Nephron progenitor cell (in vitro differentiated cells): Measurements from ENCODE around the gene COPS4.
"Not testable (repeated sequence)": the region's sequence is repeated elsewhere in the genome, so short reads cannot be mapped to it uniquely, and the experiment has no call there.

Experiments used
- DNase-seq: peaks from one replicate; pipeline ENCODE4 v3.0.0; 2021
- H3K27ac Mint-ChIP-seq: 2 replicates; pipeline ENCODE4 v1.8.0; 2021; ENCODE audit warnings: mild to moderate bottlenecking, moderate library complexity, mixed read lengths
- H3K27me3 Mint-ChIP-seq: 2 replicates; pipeline ENCODE4 v1.8.0; 2021; ENCODE audit warnings: mild to moderate bottlenecking, low read depth, mixed read lengths; ENCODE audit not compliant: poor library complexity
- H3K36me3 Mint-ChIP-seq: 2 replicates; pipeline ENCODE4 v1.8.0; 2021; ENCODE audit warnings: low read depth, mixed read lengths
- H3K4me1 Mint-ChIP-seq: 2 replicates; pipeline ENCODE4 v1.8.0; 2021; ENCODE audit warnings: mixed read lengths
- H3K4me3 Mint-ChIP-seq: 2 replicates; pipeline ENCODE4 v1.8.0; 2021; ENCODE audit warnings: mild to moderate bottlenecking, moderate library complexity, mixed read lengths
- H3K9me3 Mint-ChIP-seq: 2 replicates; pipeline ENCODE4 v1.8.0; 2021; ENCODE audit warnings: mild to moderate bottlenecking, moderate library complexity, mixed read lengths
- TF ChIP-seq, protein P1 (sequence below): fragments of 200-600 bp; sonication (generic); IDR thresholded peaks from 2 replicates; pipeline ENCODE4 v1.5.0; 2021; ENCODE audit warnings: antibody characterized with exemption

The COPS4 gene

GRCh38 chr4:83036991-83037665 lies 2.1 kb downstream of the COPS4 start:
- Mint-ChIP-seq H3K36me3 (peaks cover 4% of the 10 kb centered on the region), H3K9me3 (no peaks in the 10 kb centered on the region), H3K27ac (no peak overlapping the region), H3K4me1 (peaks cover 18% of the 10 kb centered on the region), H3K27me3 (peaks cover 8% of the 10 kb centered on the region), H3K4me3 (peak overlapping the region; percentile 41)
- TF ChIP-seq, protein P1, sequence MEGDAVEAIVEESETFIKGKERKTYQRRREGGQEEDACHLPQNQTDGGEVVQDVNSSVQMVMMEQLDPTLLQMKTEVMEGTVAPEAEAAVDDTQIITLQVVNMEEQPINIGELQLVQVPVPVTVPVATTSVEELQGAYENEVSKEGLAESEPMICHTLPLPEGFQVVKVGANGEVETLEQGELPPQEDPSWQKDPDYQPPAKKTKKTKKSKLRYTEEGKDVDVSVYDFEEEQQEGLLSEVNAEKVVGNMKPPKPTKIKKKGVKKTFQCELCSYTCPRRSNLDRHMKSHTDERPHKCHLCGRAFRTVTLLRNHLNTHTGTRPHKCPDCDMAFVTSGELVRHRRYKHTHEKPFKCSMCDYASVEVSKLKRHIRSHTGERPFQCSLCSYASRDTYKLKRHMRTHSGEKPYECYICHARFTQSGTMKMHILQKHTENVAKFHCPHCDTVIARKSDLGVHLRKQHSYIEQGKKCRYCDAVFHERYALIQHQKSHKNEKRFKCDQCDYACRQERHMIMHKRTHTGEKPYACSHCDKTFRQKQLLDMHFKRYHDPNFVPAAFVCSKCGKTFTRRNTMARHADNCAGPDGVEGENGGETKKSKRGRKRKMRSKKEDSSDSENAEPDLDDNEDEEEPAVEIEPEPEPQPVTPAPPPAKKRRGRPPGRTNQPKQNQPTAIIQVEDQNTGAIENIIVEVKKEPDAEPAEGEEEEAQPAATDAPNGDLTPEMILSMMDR: no peak
- no peak for DNase-seq

- TF ChIP-seq, protein P1: no peak
- DNase-seq: no peak
- Mint-ChIP-seq H3K4me1 (peaks cover 18% of the 10 kb centered on the region), H3K27me3 (no peaks in the 10 kb centered on the region), H3K36me3 (peaks cover 10% of the 10 kb centered on the region), H3K9me3 (no peaks in the 10 kb centered on the region), H3K27ac (no peak overlapping the region), H3K4me3 (no peak overlapping the region)
Observed at GRCh38 chr4:83040269-83040668, 5.3 kb downstream of the COPS4 start.

DNA sequence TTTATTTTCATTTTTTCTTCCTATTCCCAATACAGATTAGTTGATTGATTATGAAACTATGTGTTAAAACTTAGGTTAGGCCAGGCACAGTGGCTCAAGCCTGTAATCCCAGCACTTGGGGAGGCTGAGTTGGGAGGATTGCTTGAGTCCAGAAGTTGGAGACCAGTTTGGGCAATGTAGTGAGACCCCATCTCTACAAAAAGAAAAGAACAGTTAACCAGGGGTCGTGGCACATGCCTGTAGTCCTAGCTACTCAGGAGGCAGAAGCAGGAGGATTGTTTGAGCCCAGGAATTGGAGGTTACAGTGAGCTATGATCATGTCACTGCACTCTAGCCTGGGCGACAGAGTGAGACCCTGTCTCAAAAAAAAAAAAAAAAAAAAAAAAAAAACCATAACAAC lies 8.2 kb downstream of the COPS4 start:
- H3K27me3 Mint-ChIP-seq, H3K4me1 Mint-ChIP-seq, H3K4me3 Mint-ChIP-seq, H3K9me3 Mint-ChIP-seq, H3K27ac Mint-ChIP-seq, DNase-seq: not testable (repeated sequence)
- H3K36me3 Mint-ChIP-seq: peaks cover 13% of the 10 kb centered on the region

DNA sequence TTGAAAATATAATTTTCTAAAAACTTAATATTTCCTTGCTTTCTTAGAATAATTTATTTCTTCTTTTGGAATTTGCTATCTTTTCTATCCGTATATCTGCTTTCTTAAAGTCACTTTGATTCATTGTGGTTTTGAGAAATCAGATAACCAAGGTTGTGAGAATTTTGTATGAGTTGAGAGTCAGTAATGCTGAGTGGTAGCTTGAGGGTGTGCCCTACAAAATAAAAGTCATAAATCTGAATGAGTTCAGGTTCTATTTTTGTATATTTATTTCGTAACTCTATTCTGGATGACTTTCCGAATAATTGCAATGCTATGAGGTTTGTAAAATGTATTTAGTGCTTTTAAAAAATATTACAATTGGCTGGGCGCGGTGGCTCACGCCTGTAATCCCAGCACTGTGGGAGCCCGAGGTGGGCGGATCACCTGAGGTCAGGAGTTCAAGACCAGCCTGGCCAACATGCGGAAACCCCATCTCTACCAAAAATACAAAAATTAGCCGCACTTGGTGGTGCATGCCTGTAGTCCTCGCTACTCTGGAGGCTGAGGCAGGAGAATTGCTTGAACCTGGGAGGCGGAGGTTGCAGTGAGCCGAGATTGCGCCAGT lies 8.9 kb downstream of the COPS4 start:
- Mint-ChIP-seq H3K36me3 (peaks cover 14% of the 10 kb centered on the region), H3K9me3 (no peaks in the 10 kb centered on the region), H3K4me1 (no peaks in the 10 kb centered on the region), H3K27ac (no peak overlapping the region), H3K27me3 (no peaks in the 10 kb centered on the region), H3K4me3 (no peak overlapping the region)
- no peak for DNase-seq
- TF ChIP-seq, protein P1: no peak

GRCh38 chr4:83046693-83047473 lies 11.9 kb downstream of the COPS4 start:
- no peaks in the 10 kb centered on the region for H3K9me3 Mint-ChIP-seq
- peaks cover 39% of the 10 kb centered on the region for H3K36me3 Mint-ChIP-seq
- DNase-seq: no peak
- no peaks in the 10 kb centered on the region for H3K27me3 Mint-ChIP-seq
- no peak overlapping the region for H3K4me3 Mint-ChIP-seq
- H3K27ac Mint-ChIP-seq: no peak overlapping the region
- TF ChIP-seq, protein P1: no peak
- H3K4me1 Mint-ChIP-seq: no peaks in the 10 kb centered on the region

DNA sequence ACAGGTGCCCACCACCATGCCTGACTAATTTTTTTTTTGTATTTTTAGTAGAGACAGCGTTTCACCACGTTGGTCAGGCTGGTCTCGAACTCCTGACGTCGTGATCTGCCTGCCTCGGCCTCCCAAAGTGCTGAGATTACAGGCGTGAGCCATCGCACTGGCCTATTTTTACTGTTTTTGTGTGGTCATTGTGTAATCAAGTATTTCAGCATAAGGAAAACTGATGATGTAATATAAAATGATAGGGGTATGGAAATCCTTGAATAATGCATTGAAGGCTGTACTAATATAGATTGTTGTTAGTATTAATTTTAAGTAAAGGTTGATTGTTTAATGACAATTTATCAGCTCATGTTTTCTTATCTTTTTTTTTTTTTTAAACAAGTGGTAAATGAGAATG lies 13.8 kb downstream of the COPS4 start:
- H3K4me3 Mint-ChIP-seq, H3K27ac Mint-ChIP-seq, H3K27me3 Mint-ChIP-seq: not testable (repeated sequence)

More for the DNA sequence above, 13.8 kb downstream of the COPS4 start:
- H3K9me3 Mint-ChIP-seq, H3K4me1 Mint-ChIP-seq, DNase-seq: not testable (repeated sequence)
- peaks cover 49% of the 10 kb centered on the region for H3K36me3 Mint-ChIP-seq
